NCI-H1694 treated with DMSO at 0.1 percent for 48 hours (cell line): ENCODE results near the gene CDKN2AIPNL.
A peak's percentile ranks its signal among the peaks of the same experiment; 100 is the strongest.
"Not testable (repeated sequence)": the region's sequence is repeated elsewhere in the genome, so short reads cannot be mapped to it uniquely, and the experiment has no call there.

Source experiments
- DNase-seq: peaks from one replicate; lab custom pipeline; 2025; lab: John Stamatoyannopoulos, UW

CDKN2AIPNL gene

GRCh38 chr5:134397196-134397595 lies 14.5 kb downstream of the CDKN2AIPNL start:
- DNase-seq = no peak

GRCh38 chr5:134396274-134396673 lies 15.4 kb downstream of the CDKN2AIPNL start:
- no peak for DNase-seq

- DNase-seq = no peak
Observed at GRCh38 chr5:134394932-134395331, 16.7 kb downstream of the CDKN2AIPNL start.

GRCh38 chr5:134392301-134392700 lies 19.4 kb downstream of the CDKN2AIPNL start:
- no peak for DNase-seq

GRCh38 chr5:134387443-134387842 lies 24.2 kb downstream of the CDKN2AIPNL start:
- DNase-seq = no peak

GRCh38 chr5:134383980-134384697 lies 27.5 kb downstream of the CDKN2AIPNL start:
- no peak for DNase-seq

GRCh38 chr5:134382204-134382603 lies 29.5 kb downstream of the CDKN2AIPNL start:
- DNase-seq = not testable (repeated sequence)

- DNase-seq = no peak
Observed at GRCh38 chr5:134380346-134380745, 31.3 kb downstream of the CDKN2AIPNL start.

GRCh38 chr5:134374232-134374631 lies 37.4 kb downstream of the CDKN2AIPNL start:
- no peak for DNase-seq

- DNase-seq = not testable (repeated sequence)
Observed at GRCh38 chr5:134373633-134374032, 38.0 kb downstream of the CDKN2AIPNL start.

- no peak for DNase-seq
Observed at GRCh38 chr5:134371834-134372340, 39.8 kb downstream of the CDKN2AIPNL start.

GRCh38 chr5:134370871-134371833 lies 40.5 kb downstream of the CDKN2AIPNL start, which contains the start of gene UBE2B:
UBE2B (plus strand) TSS chr5:134371569; CDS start chr5:134371596, 27 bp downstream.
- peak; percentile 96 for DNase-seq

- no peak for DNase-seq
Observed at GRCh38 chr5:134370311-134370870, 41.3 kb downstream of the CDKN2AIPNL start.

GRCh38 chr5:134365604-134366003 lies 46.1 kb downstream of the CDKN2AIPNL start:
- no peak for DNase-seq

- no peak for DNase-seq
Observed at GRCh38 chr5:134355681-134356080, 56.0 kb downstream of the CDKN2AIPNL start.
